ENCODE measurements around the gene ELMO1. TPM values are rescaled to one million over a fixed set of nuclear protein-coding genes. Genes with fewer than 3 reads are reported as not detected.

Gene ELMO1
- polyA plus RNA-seq, 1 experiment = not detected

DNA sequence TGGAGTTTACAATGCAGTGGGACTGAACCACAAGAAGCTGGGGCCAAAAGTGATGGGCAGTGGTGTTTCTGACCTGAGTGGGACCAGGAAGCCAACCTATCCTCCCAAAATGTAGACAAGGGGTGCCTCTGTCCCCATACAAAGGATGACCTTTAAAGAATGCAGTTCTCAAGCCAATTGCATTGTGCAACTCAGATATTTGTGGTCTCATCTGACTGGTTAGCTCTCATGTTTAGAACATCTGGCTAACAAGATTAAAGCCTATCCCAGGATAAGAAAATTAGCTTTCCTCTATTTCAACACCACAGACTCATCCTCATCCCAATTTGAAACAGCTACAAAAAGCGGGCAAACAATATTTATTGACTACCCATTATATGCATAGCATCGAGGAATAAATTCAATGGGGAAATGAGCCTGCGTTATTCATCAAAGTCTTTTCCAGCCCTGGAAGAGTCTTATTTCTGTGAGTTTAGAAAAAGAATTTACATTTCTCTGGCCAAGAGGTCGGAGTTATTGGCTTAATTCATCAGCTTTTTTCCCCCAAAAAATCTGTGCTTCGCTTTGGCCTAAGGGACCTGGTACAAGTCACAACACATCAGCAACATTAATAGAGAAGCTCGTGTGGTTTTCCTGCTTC, 26.7 kb downstream of the ELMO1 start:
- POLR2A ChIA-PET = no interaction called here
- TF ChIP-seq, protein P1, sequence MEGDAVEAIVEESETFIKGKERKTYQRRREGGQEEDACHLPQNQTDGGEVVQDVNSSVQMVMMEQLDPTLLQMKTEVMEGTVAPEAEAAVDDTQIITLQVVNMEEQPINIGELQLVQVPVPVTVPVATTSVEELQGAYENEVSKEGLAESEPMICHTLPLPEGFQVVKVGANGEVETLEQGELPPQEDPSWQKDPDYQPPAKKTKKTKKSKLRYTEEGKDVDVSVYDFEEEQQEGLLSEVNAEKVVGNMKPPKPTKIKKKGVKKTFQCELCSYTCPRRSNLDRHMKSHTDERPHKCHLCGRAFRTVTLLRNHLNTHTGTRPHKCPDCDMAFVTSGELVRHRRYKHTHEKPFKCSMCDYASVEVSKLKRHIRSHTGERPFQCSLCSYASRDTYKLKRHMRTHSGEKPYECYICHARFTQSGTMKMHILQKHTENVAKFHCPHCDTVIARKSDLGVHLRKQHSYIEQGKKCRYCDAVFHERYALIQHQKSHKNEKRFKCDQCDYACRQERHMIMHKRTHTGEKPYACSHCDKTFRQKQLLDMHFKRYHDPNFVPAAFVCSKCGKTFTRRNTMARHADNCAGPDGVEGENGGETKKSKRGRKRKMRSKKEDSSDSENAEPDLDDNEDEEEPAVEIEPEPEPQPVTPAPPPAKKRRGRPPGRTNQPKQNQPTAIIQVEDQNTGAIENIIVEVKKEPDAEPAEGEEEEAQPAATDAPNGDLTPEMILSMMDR (IDR thresholded peaks at IDR 0.05; ENCODE audit: low read depth, low read length) = no peak

DNA sequence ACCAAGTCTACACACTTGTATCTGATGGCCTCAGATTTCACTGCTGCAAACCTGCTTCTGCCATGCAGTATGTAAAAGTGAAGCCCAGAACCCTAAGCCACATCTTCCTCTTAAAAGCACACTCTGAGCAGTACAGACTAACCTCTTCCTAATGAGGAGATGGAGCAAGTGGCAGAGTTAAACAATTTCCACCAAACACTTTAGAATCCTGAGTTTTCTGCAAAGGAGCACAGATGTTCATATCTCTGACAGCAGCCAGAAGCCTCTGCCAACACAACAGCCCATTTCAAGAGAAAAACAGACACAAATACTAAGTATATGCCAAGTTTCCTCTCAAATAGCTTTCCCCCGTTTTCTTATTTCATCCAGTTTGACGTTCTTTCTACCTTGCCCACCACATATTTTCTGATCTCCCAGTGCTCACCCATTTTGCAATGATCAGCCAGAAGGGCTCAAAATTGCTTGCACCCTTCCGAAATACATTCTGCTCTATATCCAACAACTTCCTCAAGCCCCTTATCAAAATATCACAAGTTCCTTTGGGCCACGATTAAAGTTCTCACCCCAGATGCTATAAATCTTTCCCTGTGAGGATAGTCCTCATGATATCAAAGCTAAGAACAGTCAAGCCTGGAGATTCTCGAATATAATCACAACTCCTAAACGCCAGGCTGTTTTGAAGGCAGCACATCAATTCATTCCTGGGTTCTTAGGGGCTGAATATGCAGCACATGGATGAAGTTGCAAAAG, 27.5 kb downstream of the ELMO1 start:
- DNase-seq (ENCODE audit: low read depth, low spot score) = no peak
- ChIA-PET POLR2A (no interaction called here), CTCF (no interaction called here)
- no peak overlapping the region for H3K27ac ChIP-seq (ENCODE audit: low read depth, low read length)
- no peak overlapping the region for H3K4me3 ChIP-seq (ENCODE audit: low read depth, low read length)
- peaks cover 22% of the 10 kb centered on the region for H3K9me3 ChIP-seq (ENCODE audit: control insufficient read depth, insufficient read depth, low read length)
- TF ChIP-seq, protein P1 (IDR thresholded peaks at IDR 0.05; ENCODE audit: low read depth, low read length) = no peak
- no peaks in the 10 kb centered on the region for H3K27me3 ChIP-seq (ENCODE audit: control insufficient read depth, insufficient read depth, low read length)

More for the DNA sequence above, 26.7 kb downstream of the ELMO1 start:
- no peak for DNase-seq (ENCODE audit: low read depth, low spot score)
- Histone ChIP-seq H3K4me3 (ENCODE audit: low read depth, low read length) (no peak overlapping the region), H3K9me3 (ENCODE audit: control insufficient read depth, insufficient read depth, low read length) (peaks cover 23% of the 10 kb centered on the region), H3K27ac (ENCODE audit: low read depth, low read length) (no peak overlapping the region), H3K27me3 (ENCODE audit: control insufficient read depth, insufficient read depth, low read length) (no peaks in the 10 kb centered on the region)
- CTCF ChIA-PET = no interaction called here

DNA sequence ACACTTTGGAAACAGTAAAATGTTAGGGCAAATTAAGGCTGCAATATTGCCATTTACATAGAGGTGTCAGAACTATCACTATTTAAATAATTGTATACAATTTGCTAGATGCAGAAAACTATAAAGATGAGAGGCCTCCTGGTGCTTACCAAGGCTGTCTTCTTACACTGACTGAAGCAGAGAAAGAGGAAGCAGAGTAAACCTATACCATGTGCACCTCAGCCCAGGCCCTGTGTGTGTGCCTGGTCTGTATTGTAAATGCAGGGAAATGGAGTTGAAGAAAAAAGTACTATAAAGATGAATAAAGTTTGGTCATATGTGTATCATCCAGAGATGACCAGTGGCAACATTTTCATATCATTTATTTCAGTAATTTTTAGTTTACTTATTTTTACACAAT, 29.2 kb downstream of the ELMO1 start:
- POLR2A ChIA-PET = no interaction called here
- Histone ChIP-seq H3K27ac (ENCODE audit: low read depth, low read length) (no peak overlapping the region), H3K27me3 (ENCODE audit: control insufficient read depth, insufficient read depth, low read length) (no peaks in the 10 kb centered on the region), H3K9me3 (ENCODE audit: control insufficient read depth, insufficient read depth, low read length) (peaks cover 15% of the 10 kb centered on the region), H3K4me3 (ENCODE audit: low read depth, low read length) (no peak overlapping the region)
- CTCF ChIA-PET = no interaction called here
- TF ChIP-seq, protein P1 (IDR thresholded peaks at IDR 0.05; ENCODE audit: low read depth, low read length) = no peak
- DNase-seq (ENCODE audit: low read depth, low spot score) = no peak

DNA sequence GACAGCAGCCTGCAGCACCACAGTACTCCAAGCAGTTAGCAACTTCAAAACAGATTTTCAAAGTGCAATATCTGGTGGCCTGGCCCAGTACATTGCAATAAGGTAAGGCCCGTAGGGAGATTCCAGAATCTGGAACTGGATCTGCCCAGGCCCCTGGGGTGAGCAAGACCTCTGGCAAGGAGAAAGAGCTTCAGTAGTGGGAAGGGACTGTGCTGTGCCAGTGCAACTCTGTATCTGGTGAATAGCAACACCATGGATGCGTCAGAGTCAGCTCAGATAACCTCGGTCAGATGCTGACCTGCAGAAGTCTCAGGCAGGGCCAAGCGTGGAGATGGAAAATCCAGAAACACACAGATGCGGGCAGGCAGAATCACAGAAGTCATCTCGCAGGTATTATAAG, 30.3 kb downstream of the ELMO1 start:
- H3K4me3 ChIP-seq (ENCODE audit: low read depth, low read length) = no peak overlapping the region
- no peaks in the 10 kb centered on the region for H3K27me3 ChIP-seq (ENCODE audit: control insufficient read depth, insufficient read depth, low read length)
- TF ChIP-seq, protein P1 (IDR thresholded peaks at IDR 0.05; ENCODE audit: low read depth, low read length) = no peak
- peaks cover 14% of the 10 kb centered on the region for H3K9me3 ChIP-seq (ENCODE audit: control insufficient read depth, insufficient read depth, low read length)
- H3K27ac ChIP-seq (ENCODE audit: low read depth, low read length) = no peak overlapping the region
- POLR2A ChIA-PET = no interaction called here
- CTCF ChIA-PET = no interaction called here
- DNase-seq (ENCODE audit: low read depth, low spot score) = no peak

DNA sequence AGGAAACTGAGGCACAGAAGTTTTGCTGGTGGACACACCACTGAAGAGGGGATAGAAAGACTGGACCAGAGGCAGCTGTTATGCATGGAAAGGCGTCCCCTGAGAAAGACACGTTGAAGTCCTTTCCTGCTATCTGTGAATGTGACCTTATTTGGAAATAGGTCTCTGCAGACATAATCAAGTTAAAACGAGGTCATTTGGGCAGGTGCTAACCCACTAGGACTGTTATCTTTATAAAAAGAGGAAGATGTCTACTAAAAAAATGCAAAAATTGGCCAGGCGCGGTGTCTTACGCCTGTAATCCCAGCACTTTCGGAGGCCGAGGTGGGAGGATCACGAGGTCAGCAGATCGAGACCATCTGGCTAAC, 31.6 kb downstream of the ELMO1 start:
- peaks cover 11% of the 10 kb centered on the region for H3K9me3 ChIP-seq (ENCODE audit: control insufficient read depth, insufficient read depth, low read length)
- no peak overlapping the region for H3K4me3 ChIP-seq (ENCODE audit: low read depth, low read length)
- no peak overlapping the region for H3K27ac ChIP-seq (ENCODE audit: low read depth, low read length)
- TF ChIP-seq, protein P1 (IDR thresholded peaks at IDR 0.05; ENCODE audit: low read depth, low read length) = no peak
- no peaks in the 10 kb centered on the region for H3K27me3 ChIP-seq (ENCODE audit: control insufficient read depth, insufficient read depth, low read length)
- ChIA-PET POLR2A (no interaction called here), CTCF (no interaction called here)
- no peak for DNase-seq (ENCODE audit: low read depth, low spot score)
